NCI-H82 treated with DMSO at 0.1 percent for 48 hours (cell line): ENCODE results near the gene ASPG.

Experiments
- DNase-seq: peaks from one replicate; lab custom pipeline; 2025; ENCODE audit not compliant: unreplicated experiment; lab: John Stamatoyannopoulos, UW

The ASPG gene

DNA sequence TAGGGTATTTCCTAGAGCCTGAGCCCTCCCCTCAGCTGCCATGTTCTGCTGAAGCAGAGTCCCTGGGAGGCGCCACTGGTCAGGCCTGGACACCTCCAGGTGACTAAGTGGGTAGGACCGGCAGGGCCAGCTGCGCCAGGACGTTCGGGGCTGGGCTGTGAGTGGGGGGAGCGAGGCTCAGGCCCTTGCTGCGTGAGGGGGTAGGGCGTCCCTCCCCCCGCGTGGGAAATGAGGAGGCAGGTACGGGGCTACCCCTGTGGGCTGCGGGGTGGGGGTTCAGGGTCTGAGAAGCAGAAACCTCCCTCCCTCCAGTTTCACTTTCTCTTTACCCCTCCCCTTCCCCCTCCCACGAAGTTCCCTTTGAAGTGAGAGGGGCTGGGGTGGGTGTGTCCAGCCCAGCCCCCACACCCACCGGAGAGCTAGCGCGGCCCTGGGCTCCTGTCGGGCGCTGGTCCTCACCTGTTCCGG lies 30.8 kb downstream of the ASPG start:
- no peak for DNase-seq

DNA sequence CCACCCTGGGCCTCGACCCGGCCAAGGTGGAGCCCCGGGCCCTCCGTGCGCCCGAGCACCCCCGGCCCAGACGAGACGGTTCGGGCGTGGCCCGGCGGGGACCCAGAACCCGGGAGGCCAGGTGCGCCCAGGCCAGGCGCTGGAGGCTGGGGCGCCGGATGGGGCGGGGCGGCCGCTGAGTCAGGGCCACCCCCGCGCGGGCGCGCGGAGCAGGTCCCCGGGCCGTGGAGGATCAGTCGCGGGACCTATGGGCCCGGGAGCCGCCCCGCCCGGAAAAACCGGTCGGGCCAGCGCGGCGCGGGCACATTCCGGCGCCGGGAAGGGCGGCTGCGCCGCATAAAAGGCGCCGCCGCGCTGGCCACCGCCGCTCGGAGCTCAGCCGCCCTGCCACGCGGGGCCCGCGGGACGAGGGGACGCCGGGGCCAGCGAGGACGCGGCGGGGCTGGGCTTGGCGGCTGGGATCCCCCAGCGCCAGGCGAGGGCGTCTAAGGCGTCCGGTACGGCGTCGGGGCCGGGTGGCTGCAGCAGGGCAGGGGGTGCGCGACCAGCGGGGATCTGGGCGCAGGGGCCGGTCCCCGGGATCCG lies 31.3 kb downstream of the ASPG start:
- DNase-seq, result no peak

DNA sequence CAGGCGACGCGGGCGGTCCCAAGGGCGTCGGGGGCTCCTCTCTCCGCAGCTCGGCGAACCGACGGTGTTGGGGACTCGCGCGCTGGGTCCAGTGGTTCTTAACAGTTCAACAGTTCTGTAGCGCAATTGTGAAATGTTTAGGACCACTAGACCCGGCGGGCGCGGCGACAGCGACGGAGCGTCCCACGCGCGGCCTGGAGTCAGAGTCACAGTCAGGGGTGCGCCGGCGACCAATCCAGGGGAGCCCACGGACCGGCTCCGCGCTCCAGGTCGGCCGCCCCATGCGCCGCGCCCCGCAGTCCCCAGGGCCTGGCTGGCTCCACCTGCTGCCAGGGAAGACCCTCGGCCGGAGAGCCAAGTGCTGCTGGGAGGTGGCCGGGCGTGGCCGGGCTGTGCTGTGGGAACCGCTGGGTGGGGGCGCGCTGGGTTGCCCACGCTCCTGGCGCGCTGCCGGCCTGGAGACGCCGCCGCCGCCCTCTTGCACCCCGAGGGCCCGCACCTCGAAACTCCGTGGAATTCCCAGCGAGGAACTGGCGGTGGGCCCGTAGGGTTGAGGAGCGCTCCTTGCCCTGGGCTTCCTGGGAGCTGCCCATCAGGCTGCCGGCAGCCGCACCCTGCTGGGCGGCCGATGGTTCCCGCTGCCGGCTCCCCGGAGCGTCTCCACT lies 32.0 kb downstream of the ASPG start:
- no peak for DNase-seq

- no peak for DNase-seq
Measured at GRCh38 chr14:104118006-104118844, 32.7 kb downstream of the ASPG start.

DNA sequence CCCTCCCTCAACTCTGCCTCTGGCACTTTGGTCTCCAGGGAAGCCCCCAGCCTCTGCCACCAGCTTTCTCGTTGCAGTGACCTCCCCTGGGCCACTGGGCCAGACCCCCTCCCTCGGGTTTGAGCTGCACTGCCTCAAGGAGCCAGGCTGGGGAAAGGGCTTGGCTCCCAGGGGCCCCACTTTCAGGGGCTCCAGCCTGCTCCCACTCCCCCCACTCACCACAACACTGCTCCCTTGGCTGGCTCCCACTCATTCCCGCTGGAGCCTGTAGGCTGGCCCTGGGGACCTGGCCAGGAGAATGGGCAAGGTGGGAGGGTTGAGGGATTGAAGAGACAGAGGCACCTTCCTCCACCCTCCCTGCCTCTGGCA lies 33.6 kb downstream of the ASPG start:
- no peak for DNase-seq

- DNase-seq, result no peak
Measured at GRCh38 chr14:104119488-104120251, 34.2 kb downstream of the ASPG start.

GRCh38 chr14:104120281-104120741 lies 34.8 kb downstream of the ASPG start:
- DNase-seq, result no peak

DNA sequence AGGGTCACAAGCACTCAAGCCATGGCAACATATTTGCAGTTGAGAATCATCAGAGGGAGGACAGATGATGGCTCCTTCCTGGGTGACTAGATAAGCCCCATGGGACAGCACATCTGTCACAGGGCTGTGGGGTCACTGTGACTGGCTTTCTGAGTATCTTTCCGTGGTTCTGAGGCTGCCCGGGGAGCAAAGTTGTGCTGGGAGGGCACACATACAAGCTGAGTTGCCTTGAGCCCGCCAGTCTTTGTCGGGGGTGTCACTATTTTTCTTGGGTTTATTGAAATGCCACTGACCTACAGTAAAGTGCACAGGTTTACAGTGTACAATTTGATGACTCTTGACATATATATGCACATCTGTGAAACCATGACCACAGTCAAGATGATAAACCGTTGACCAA lies 35.6 kb downstream of the ASPG start:
- no peak for DNase-seq

GRCh38 chr14:104123879-104124278 lies 38.4 kb downstream of the ASPG start:
- no peak for DNase-seq

GRCh38 chr14:104125011-104125410 lies 39.5 kb downstream of the ASPG start:
- no peak for DNase-seq

GRCh38 chr14:104126753-104127152 lies 41.3 kb downstream of the ASPG start:
- DNase-seq, result no peak

- no peak for DNase-seq
Measured at GRCh38 chr14:104128981-104129380, 43.5 kb downstream of the ASPG start.

GRCh38 chr14:104129556-104129955 lies 44.1 kb downstream of the ASPG start:
- DNase-seq, result no peak

DNA sequence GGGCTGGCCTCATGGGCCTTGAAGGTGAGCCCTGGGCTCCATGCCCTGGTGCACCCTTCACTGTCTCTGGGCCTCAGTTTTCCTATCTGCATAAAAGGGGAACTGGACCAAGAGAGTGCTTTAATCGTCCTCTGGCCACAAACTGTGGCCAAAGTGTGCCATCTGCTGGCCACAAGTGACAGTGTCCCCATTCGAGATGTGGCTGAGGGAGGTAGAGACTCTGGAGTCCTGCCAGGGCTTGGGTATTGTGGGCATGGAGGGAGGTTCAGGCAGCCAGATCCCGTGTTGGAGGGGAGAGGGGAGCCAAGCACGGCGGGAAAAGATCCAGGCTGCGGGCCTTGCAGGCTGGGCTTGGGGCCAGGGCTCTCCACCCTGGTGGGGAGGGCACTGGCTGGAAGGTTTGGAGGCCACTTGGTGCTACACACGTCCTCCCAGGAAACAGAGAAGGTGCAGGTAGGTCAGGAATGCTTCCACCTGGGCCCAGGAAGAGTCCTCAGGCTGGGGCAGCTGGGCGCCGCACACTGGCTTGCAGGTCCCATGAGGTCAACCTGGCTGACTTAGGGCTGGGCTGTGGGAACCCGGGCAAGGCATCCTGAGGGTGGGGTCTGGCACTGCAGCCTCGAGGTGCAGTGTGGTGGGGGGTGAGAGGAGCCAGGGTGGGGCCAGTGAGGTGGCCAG lies 45.6 kb downstream of the ASPG start:
- peak; percentile 0 for DNase-seq

GRCh38 chr14:104131968-104132732 lies 46.6 kb downstream of the ASPG start:
- no peak for DNase-seq

- DNase-seq, result no peak
Measured at GRCh38 chr14:104132981-104133380, 47.5 kb downstream of the ASPG start.

- DNase-seq, result no peak
Measured at GRCh38 chr14:104133496-104133895, 48.0 kb downstream of the ASPG start.

GRCh38 chr14:104134061-104134965 lies 48.8 kb downstream of the ASPG start:
- DNase-seq, result peak; percentile 30
